Trophoblast cell (in vitro differentiated cells and primary cell): ENCODE data around the gene CHST2.
A peak's percentile ranks its signal among the peaks of the same experiment; 100 is the strongest.

ENCODE experiments used
- DNase-seq, 2 donors: peaks; one replicate each; pipeline ENCODE4 v3.0.0-alpha.2; 2016
- H2AFZ ChIP-seq: 2 replicates; pipeline ENCODE4 v1.6.1; 2013; ENCODE audit warnings: low read length, moderate library complexity, mild to moderate bottlenecking; ENCODE audit not compliant: insufficient read depth, poor library complexity
- H2AK5ac ChIP-seq: 2 replicates; pipeline ENCODE4 v1.6.1; 2013; ENCODE audit warnings: mild to moderate bottlenecking, low read length
- H2BK120ac ChIP-seq: 2 replicates; pipeline ENCODE4 v1.6.1; 2013; ENCODE audit warnings: low read length, mild to moderate bottlenecking, moderate library complexity; ENCODE audit not compliant: insufficient read depth, poor library complexity
- H2BK12ac ChIP-seq: 2 replicates; pipeline ENCODE4 v1.6.1; 2013; ENCODE audit warnings: mild to moderate bottlenecking, low read length, moderate library complexity
- H2BK5ac ChIP-seq: 2 replicates; pipeline ENCODE4 v1.6.1; 2013; ENCODE audit warnings: low read length, low read depth, moderate library complexity, mild to moderate bottlenecking; ENCODE audit not compliant: poor library complexity
- H3K14ac ChIP-seq: 2 replicates; pipeline ENCODE4 v1.6.1; 2013; ENCODE audit warnings: mild to moderate bottlenecking, low read length
- H3K18ac ChIP-seq: 2 replicates; pipeline ENCODE4 v1.6.1; 2013; ENCODE audit warnings: mild to moderate bottlenecking, low read length
- H3K23ac ChIP-seq: 2 replicates; pipeline ENCODE4 v1.6.1; 2013; ENCODE audit warnings: low read length
- H3K27ac ChIP-seq: 2 replicates; pipeline ENCODE4 v1.5.1; 2013; ENCODE audit warnings: low read depth, mild to moderate bottlenecking, inconsistent platforms, low read length, moderate library complexity
- H3K27me3 ChIP-seq: 2 replicates; pipeline ENCODE4 v1.6.1; 2013; ENCODE audit warnings: inconsistent platforms, mild to moderate bottlenecking, low read length, moderate library complexity; ENCODE audit not compliant: insufficient read depth
- H3K36me3 ChIP-seq, 2 experiments: 1 replicate in 1 of 2; 2 replicates in 1 of 2; pipeline ENCODE4 v1.6.1; 2013; ENCODE audit warnings: low read length in 2 of 2, mild to moderate bottlenecking in 2 of 2, moderate library complexity in 1 of 2; ENCODE audit not compliant: insufficient read depth in 2 of 2, control insufficient read depth in 1 of 2
- H3K4ac ChIP-seq: 2 replicates; pipeline ENCODE4 v1.6.1; 2013; ENCODE audit warnings: low read depth, mild to moderate bottlenecking, low read length, moderate library complexity
- H3K4me1 ChIP-seq, 2 experiments: 1 replicate in 1 of 2; 2 replicates in 1 of 2; pipeline ENCODE4 v1.6.1; 2013; ENCODE audit warnings: low read length in 2 of 2, mild to moderate bottlenecking in 2 of 2, moderate library complexity in 1 of 2; ENCODE audit not compliant: insufficient read depth in 2 of 2, control insufficient read depth in 1 of 2
- H3K4me2 ChIP-seq: 2 replicates; pipeline ENCODE4 v1.6.1; 2013; ENCODE audit warnings: inconsistent platforms, mild to moderate bottlenecking, low read length, moderate library complexity
- H3K4me3 ChIP-seq: 2 replicates; pipeline ENCODE4 v1.5.1; 2013; ENCODE audit warnings: mild to moderate bottlenecking, low read depth, low read length, inconsistent platforms
- H3K79me1 ChIP-seq: one replicate; pipeline ENCODE4 v1.6.1; 2013; ENCODE audit warnings: low read length
- H3K79me2 ChIP-seq: 2 replicates; pipeline ENCODE4 v1.6.1; 2013; ENCODE audit warnings: low read length, mild to moderate bottlenecking; ENCODE audit not compliant: control insufficient read depth, insufficient read depth, poor library complexity
- H3K9ac ChIP-seq: 2 replicates; pipeline ENCODE4 v1.6.1; 2013; ENCODE audit warnings: mild to moderate bottlenecking, low read length
- H3K9me3 ChIP-seq: 2 replicates; pipeline ENCODE4 v1.6.1; 2013; ENCODE audit warnings: low read depth, mild to moderate bottlenecking, control low read depth, inconsistent platforms, low read length; ENCODE audit not compliant: insufficient read depth
- H4K12ac ChIP-seq: 2 replicates; pipeline ENCODE4 v1.6.1; 2013; ENCODE audit warnings: low read depth, mild to moderate bottlenecking, low read length, moderate library complexity
- H4K8ac ChIP-seq: 2 replicates; pipeline ENCODE4 v1.6.1; 2013; ENCODE audit warnings: low read depth, mild to moderate bottlenecking, low read length, moderate library complexity
- H4K91ac ChIP-seq: one replicate; pipeline ENCODE4 v1.6.1; 2013; ENCODE audit warnings: low read depth, mild to moderate bottlenecking, low read length, moderate library complexity
- WGBS: extraction: QIAGEN DNeasy Blood & Tissue Kit; methylation state at CpG from one replicate; pipeline ENCODE4 v1.1.7; 2013; ENCODE audit warnings: missing lambda C conversion rate; ENCODE audit not compliant: insufficient read length, insufficient coverage; ENCODE audit errors: extremely low coverage; 5-methylcytosine and 5-hydroxymethylcytosine counted together

The CHST2 gene

DNA sequence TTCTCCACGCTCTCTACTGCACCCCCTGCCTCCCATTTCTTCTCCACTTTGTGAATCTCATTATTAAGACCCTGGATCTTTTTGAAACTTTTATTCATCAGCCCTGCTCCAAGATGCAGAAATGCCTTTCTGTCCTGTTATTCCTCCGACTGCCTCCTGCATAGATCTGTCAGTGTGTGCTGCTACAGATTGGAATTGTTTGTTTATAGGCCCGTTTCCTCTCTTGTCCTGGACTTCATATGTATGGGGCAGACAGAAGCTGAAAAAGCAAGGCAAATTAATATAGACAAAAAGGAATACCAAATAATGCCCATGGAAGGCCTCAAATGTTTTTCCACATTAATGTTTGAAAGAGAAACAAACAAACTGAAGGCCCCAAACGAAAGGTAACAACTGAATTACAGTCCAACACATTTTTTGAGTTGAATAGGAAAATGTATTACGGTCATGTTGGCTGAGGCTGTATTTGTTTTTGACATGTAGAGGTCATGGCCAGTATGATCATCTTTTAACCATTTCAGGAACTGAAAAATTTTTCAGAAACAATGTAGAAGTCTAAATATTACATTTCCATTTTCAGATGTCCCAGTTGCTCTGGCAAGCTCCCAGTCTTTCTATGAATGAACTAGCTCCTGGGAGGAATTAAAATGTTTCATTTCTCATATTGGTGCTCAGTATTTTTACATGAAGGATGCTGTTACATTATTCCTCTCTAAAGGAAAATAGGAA, 8.8 kb downstream of the CHST2 start:
- Histone ChIP-seq H3K27ac (no peak overlapping the region), H4K8ac (no peak overlapping the region), H3K4me3 (no peak overlapping the region), H3K4me1 (no peaks in the 10 kb centered on the region), H2AK5ac (no peak overlapping the region), H2BK5ac (no peak overlapping the region), H2BK120ac (no peak overlapping the region), H4K12ac (no peak overlapping the region), H3K9me3 (no peaks in the 10 kb centered on the region), H3K79me1 (no peaks in the 10 kb centered on the region), H3K23ac (no peak overlapping the region), H3K9ac (no peak overlapping the region), H3K79me2 (no peaks in the 10 kb centered on the region), H3K14ac (no peak overlapping the region), H3K4me2 (no peak overlapping the region), H2BK12ac (no peak overlapping the region), H3K36me3 (no peaks in the 10 kb centered on the region), H2AFZ (no peak overlapping the region), H3K4ac (no peak overlapping the region), H3K27me3 (no peaks in the 10 kb centered on the region), H3K18ac (no peak overlapping the region), H4K91ac (no peak overlapping the region)
- WGBS = no CpG with 5 or more reads among the region's 5 CpGs
- no peak for DNase-seq

DNA sequence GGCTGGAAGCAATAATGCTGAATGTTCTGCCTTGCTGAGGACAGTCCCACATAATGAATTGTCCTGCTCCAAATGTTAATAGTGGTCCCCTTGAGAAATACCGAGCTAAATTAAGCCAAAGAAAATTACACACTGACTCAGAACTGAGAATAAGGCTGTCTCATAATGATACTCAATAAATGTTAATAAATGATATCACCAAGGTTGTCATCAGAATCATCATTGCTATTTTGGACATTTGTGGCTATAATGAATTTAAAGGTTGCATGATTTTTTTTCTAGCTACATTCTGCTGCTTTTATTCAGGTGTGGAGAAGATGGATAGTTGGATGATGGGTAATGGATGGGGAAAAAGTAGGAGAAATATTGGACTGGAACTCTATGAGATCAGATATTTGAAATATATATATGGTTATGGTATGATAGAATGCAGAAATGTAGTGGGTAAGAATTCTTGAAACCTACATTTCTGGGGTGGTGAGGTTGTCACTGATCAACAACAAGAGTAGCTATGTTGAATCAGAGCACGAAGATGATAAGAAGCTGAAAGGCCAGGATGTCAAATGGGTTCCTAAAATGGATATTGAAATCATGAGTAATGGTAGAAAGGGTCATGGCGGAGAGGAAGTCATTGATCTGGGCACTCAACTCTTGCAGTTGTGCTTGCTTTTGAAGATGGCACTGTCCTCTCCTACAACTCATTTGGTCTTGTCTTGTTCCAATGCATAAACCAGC, 12.8 kb downstream of the CHST2 start:
- Histone ChIP-seq H3K18ac (no peak overlapping the region), H4K12ac (no peak overlapping the region), H3K4me2 (no peak overlapping the region), H3K4me3 (no peak overlapping the region), H3K79me1 (no peaks in the 10 kb centered on the region), H2BK5ac (no peak overlapping the region), H2AK5ac (no peak overlapping the region), H3K27me3 (no peaks in the 10 kb centered on the region), H3K23ac (no peak overlapping the region), H3K4ac (no peak overlapping the region), H2AFZ (no peak overlapping the region), H3K9me3 (no peaks in the 10 kb centered on the region), H2BK12ac (no peak overlapping the region), H3K14ac (no peak overlapping the region), H3K4me1 (no peaks in the 10 kb centered on the region), H2BK120ac (no peak overlapping the region), H3K79me2 (no peaks in the 10 kb centered on the region), H4K91ac (no peak overlapping the region), H3K36me3 (no peaks in the 10 kb centered on the region), H4K8ac (no peak overlapping the region), H3K9ac (no peak overlapping the region), H3K27ac (no peak overlapping the region)
- no peak for DNase-seq
- WGBS = no CpG with 5 or more reads among the region's 3 CpGs

DNA sequence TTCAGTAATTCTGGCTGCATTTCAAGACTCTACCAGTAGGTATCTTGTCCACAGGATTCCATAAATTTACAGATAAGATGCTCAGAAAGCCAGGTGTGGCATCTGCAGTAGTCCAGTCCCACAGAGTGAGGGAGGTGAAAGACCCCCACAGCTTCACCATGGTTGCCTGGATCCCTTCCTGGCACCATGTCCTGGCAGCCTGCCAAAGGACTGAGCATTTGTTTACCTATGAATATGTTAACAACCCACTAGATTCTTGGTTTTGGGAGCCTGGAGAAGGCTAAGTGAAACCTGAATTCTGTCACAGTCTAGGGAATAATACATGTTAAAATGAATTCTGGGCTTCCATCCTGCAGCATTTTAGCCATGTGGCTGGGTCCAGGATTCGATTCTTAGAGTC, 14.9 kb downstream of the CHST2 start:
- Histone ChIP-seq H2BK120ac (no peak overlapping the region), H3K9me3 (no peaks in the 10 kb centered on the region), H2BK5ac (no peak overlapping the region), H3K23ac (no peak overlapping the region), H3K4ac (no peak overlapping the region), H3K79me2 (no peaks in the 10 kb centered on the region), H3K4me1 (no peaks in the 10 kb centered on the region), H3K4me2 (no peak overlapping the region), H3K18ac (no peak overlapping the region), H3K36me3 (no peaks in the 10 kb centered on the region), H3K14ac (no peak overlapping the region), H3K79me1 (no peaks in the 10 kb centered on the region), H3K4me3 (no peak overlapping the region), H4K12ac (no peak overlapping the region), H3K27me3 (no peaks in the 10 kb centered on the region), H2AK5ac (no peak overlapping the region), H3K9ac (no peak overlapping the region), H2BK12ac (no peak overlapping the region), H4K8ac (no peak overlapping the region), H4K91ac (no peak overlapping the region), H2AFZ (no peak overlapping the region), H3K27ac (no peak overlapping the region)
- peak in 1 of 2 donors; percentile 25 for DNase-seq
- no CpG with 5 or more reads among the region's 1 CpG for WGBS

DNA sequence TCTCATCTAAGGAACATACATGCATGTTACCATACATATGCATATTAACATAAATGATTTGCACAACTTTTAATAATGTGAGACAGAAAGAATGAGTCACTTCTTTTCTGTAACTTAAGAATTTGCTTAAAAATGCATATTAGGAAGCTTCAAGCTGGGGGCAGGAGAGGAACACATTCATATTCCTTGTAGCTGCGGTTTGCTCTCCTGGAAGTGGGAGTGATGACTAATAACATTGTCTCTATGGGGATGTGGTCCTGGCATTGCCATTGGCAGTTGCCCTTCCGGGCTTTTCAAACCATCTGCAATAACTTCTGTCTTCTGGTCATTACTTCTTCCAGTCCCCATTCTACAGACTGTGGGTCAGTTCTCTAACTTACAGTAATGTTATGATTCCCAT, 15.6 kb downstream of the CHST2 start:
- no CpG with 5 or more reads among the region's 2 CpGs for WGBS
- H3K36me3 ChIP-seq = no peaks in the 10 kb centered on the region
- H3K27me3 ChIP-seq = no peaks in the 10 kb centered on the region

More for the DNA sequence above, 15.6 kb downstream of the CHST2 start:
- H3K79me1 ChIP-seq = no peaks in the 10 kb centered on the region
- H3K4me3 ChIP-seq = no peak overlapping the region
- H2BK5ac ChIP-seq = no peak overlapping the region
- no peak overlapping the region for H2AK5ac ChIP-seq
- H3K14ac ChIP-seq = no peak overlapping the region
- no peaks in the 10 kb centered on the region for H3K4me1 ChIP-seq
- H4K91ac ChIP-seq = no peak overlapping the region
- no peak overlapping the region for H3K9ac ChIP-seq
- H2BK12ac ChIP-seq = no peak overlapping the region
- peak; percentile 60 to 77 for DNase-seq
- H3K18ac ChIP-seq = no peak overlapping the region
- no peaks in the 10 kb centered on the region for H3K9me3 ChIP-seq
- H3K79me2 ChIP-seq = no peaks in the 10 kb centered on the region
- no peak overlapping the region for H4K8ac ChIP-seq
- no peak overlapping the region for H2AFZ ChIP-seq
- H3K27ac ChIP-seq = no peak overlapping the region
- H2BK120ac ChIP-seq = no peak overlapping the region
- H4K12ac ChIP-seq = no peak overlapping the region
- H3K4me2 ChIP-seq = no peak overlapping the region
- H3K4ac ChIP-seq = no peak overlapping the region
- no peak overlapping the region for H3K23ac ChIP-seq
